Neural progenitor cell (in vitro differentiated cells): ENCODE data around the gene CHI3L1.

ENCODE experiments used
- EZH2phosphoT487 ChIP-seq: fragments of 200-600 bp; sonication (generic); IDR thresholded peaks from 2 replicates; pipeline ENCODE4 v1.6.1; 2017; ENCODE audit warnings: antibody characterized with exemption
- TF ChIP-seq, protein P1 (sequence below): fragments of 200-600 bp; sonication (generic); IDR thresholded peaks from 2 replicates; pipeline ENCODE4 v1.5.1; 2017; ENCODE audit warnings: antibody characterized with exemption, mild to moderate bottlenecking

- TF ChIP-seq, protein P1, sequence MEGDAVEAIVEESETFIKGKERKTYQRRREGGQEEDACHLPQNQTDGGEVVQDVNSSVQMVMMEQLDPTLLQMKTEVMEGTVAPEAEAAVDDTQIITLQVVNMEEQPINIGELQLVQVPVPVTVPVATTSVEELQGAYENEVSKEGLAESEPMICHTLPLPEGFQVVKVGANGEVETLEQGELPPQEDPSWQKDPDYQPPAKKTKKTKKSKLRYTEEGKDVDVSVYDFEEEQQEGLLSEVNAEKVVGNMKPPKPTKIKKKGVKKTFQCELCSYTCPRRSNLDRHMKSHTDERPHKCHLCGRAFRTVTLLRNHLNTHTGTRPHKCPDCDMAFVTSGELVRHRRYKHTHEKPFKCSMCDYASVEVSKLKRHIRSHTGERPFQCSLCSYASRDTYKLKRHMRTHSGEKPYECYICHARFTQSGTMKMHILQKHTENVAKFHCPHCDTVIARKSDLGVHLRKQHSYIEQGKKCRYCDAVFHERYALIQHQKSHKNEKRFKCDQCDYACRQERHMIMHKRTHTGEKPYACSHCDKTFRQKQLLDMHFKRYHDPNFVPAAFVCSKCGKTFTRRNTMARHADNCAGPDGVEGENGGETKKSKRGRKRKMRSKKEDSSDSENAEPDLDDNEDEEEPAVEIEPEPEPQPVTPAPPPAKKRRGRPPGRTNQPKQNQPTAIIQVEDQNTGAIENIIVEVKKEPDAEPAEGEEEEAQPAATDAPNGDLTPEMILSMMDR: no peak
- TF ChIP-seq EZH2phosphoT487: no peak
These were observed 8.9 kb downstream of the CHI3L1 start for GRCh38 chr1:203177470-203178039.
